ENCODE data around the gene AP5Z1.

The AP5Z1 gene

DNA sequence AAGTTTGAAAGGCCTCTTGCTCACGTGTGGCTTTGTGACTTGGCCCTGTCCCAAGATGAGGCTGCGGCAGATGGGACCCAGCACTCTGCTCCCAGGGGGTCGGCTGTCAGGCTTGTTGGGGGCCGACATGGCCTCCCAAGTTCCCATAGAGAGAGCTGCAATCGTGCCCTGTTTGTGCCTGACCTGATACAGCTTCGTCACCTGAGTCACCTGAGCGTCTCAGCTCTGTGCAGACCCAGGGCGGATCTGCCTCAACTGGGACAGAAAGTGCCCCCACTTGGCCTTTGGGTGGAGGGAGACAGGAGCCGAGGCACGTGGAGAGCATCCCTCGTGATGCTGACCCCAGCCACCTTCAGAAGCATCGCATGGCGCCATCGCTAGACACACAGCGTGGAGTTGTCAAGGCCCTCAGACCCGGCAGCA lies 64.7 kb downstream of the AP5Z1 start:
- no peak for DNase-seq (ENCODE audit: low read depth)

Data from fibroblast of gingiva (primary cell).